Measurements from ENCODE around the gene PRR5. TPM values are rescaled to one million over a fixed set of nuclear protein-coding genes. Genes with fewer than 3 reads are reported as not detected.
A peak's percentile ranks its signal among the peaks of the same experiment; 100 is the strongest.

PRR5 gene
- total RNA-seq, 1 experiment from 2014 or later, result 26.9 TPM

GRCh38 chr22:44676441-44677352 is 25.3 kb upstream of the PRR5 start:
- BruUV-seq (replicated peaks), result no TSS peak
- Histone ChIP-seq H3K4me2 (ENCODE audit: low read length) (peak overlapping the region; percentile 76), H3K27ac (ENCODE audit: low read depth, low read length) (no peak overlapping the region; the same call in 1 of the 2 replicates), H2AFZ (ENCODE audit: low read depth, low read length, poor library complexity, severe bottlenecking) (peak overlapping the region; percentile 56), H3K4me1 (ENCODE audit: control insufficient read depth in 1 of 2, insufficient read depth in 2 of 2, low read length in 2 of 2) (peaks cover 8 to 15% of the 10 kb centered on the region in 2 experiments), H3K9ac (ENCODE audit: low read length) (peak overlapping the region; percentile 24), H3K9me3 (ENCODE audit: control insufficient read depth in 1 of 2, insufficient read depth in 1 of 2, low read depth in 1 of 2, low read length in 2 of 2) (no peaks in the 10 kb centered on the region), H3K36me3 (ENCODE audit: control insufficient read depth in 1 of 2, insufficient read depth in 2 of 2, low read length in 2 of 2) (no peaks in the 10 kb centered on the region), H3K79me2 (ENCODE audit: insufficient read depth, low read length) (no peaks in the 10 kb centered on the region), H3K9me2 (ENCODE audit: insufficient read depth) (no peaks in the 10 kb centered on the region), H3K4me3 (replicated peaks in 1 of 2; ENCODE audit: low read depth in 1 of 2, low read length in 2 of 2) (peak overlapping the region in 1 of 2 experiments; percentile 45; a peak in 2 of 4 replicates), H4K20me1 (ENCODE audit: insufficient read depth) (no peaks in the 10 kb centered on the region), H3K27me3 (ENCODE audit: insufficient read depth, low read length) (no peaks in the 10 kb centered on the region)
- peak; percentile 77 for ATAC-seq
- intact Hi-C loops (cut with micrococcal nuclease), result loop anchor here (2.0 kb wide), 1 partner anchor 20 kb away; no protein-coding TSS in a partner anchor
- no peak for DNase-seq (ENCODE audit: low read depth, low spot score)
- RAD21 ChIA-PET (ENCODE audit: low non-redundant PET in 1 of 2, low total read pairs in 2 of 2, uncharacterized antibody in 2 of 2, unreplicated experiment in 2 of 2), result no interaction called here
- no peak for TF ChIP-seq EZH2phosphoT487 (IDR thresholded peaks at IDR 0.05; ENCODE audit: borderline replicate concordance)
- no peak for TF ChIP-seq SP1 (IDR thresholded peaks at IDR 0.05; ENCODE audit: low read depth)
- no peak for TF ChIP-seq CTCF (IDR thresholded peaks at IDR 0.05 in 2 of 3, conservative IDR thresholded peaks at IDR 0.05 in 1 of 3; ENCODE audit: borderline replicate concordance in 1 of 3, insufficient read depth in 1 of 3, low read depth in 2 of 3, low read length in 2 of 3)
- no peak for TF ChIP-seq FOSL1 (IDR thresholded peaks at IDR 0.05; ENCODE audit: low read depth)
- no peak for TF ChIP-seq EZH2 (IDR thresholded peaks at IDR 0.05)
- CTCF ChIA-PET, result interaction anchor here (2.3 kb wide), 1 partner anchor 8 kb away, joined by 21 read pairs; no protein-coding TSS in a partner anchor
- POLR2A ChIA-PET, result interaction anchor here (0.5 to 1.3 kb wide), 3 partner anchors 9 to 753 kb away, joined by 3 to 5 read pairs (median 3); partner anchors contain the start of gene PNPLA3
